GM18505 (cell line): ENCODE data around the gene SPRR1A.

ENCODE experiments used
- ATAC-seq: cut with Tn5 transposase; IDR thresholded peaks from one replicate; pipeline ENCODE4 v1.9.1; 2021; ENCODE audit not compliant: unreplicated experiment
- POLR2A ChIP-seq: IDR thresholded peaks from 4 replicates; pipeline ENCODE4 v1.6.1; 2011; ENCODE audit warnings: borderline replicate concordance; ENCODE audit not compliant: insufficient read depth, insufficient read length; ENCODE audit errors: extremely low read depth

The SPRR1A gene

GRCh38 chr1:152961226-152961891 lies 22.5 kb upstream of the SPRR1A start:
- no peak for ATAC-seq
- TF ChIP-seq POLR2A = no peak

GRCh38 chr1:152962876-152963415 lies 20.9 kb upstream of the SPRR1A start:
- no peak for ATAC-seq
- TF ChIP-seq POLR2A = no peak

- TF ChIP-seq POLR2A = no peak
- no peak for ATAC-seq
Measured at GRCh38 chr1:152964536-152964935, 19.3 kb upstream of the SPRR1A start.

GRCh38 chr1:152965853-152966252 lies 18.0 kb upstream of the SPRR1A start:
- no peak for TF ChIP-seq POLR2A
- no peak for ATAC-seq

GRCh38 chr1:152967201-152967600 lies 16.7 kb upstream of the SPRR1A start:
- ATAC-seq = no peak
- TF ChIP-seq POLR2A = no peak

- TF ChIP-seq POLR2A = no peak
- peak; percentile 91 for ATAC-seq
Measured at GRCh38 chr1:152968248-152968647, 15.6 kb upstream of the SPRR1A start.

- no peak for TF ChIP-seq POLR2A
- ATAC-seq = no peak
Measured at GRCh38 chr1:152969036-152969435, 14.8 kb upstream of the SPRR1A start.

GRCh38 chr1:152970495-152970894 lies 13.4 kb upstream of the SPRR1A start, which contains the start of gene SPRR4:
TSS of gene SPRR4 (plus strand) at chr1:152970648. CDS start at chr1:152971891, 1,243 bp downstream.
- no peak for ATAC-seq
- no peak for TF ChIP-seq POLR2A

- no peak for TF ChIP-seq POLR2A
- no peak for ATAC-seq
Measured at GRCh38 chr1:152972196-152972886, 11.5 kb upstream of the SPRR1A start.

GRCh38 chr1:152976688-152977087 lies 7.2 kb upstream of the SPRR1A start:
- no peak for TF ChIP-seq POLR2A
- no peak for ATAC-seq

GRCh38 chr1:152977614-152978013 lies 6.3 kb upstream of the SPRR1A start:
- ATAC-seq = no peak
- no peak for TF ChIP-seq POLR2A

- TF ChIP-seq POLR2A = no peak
- ATAC-seq = no peak
Measured at GRCh38 chr1:152980676-152981075, 3.2 kb upstream of the SPRR1A start.

GRCh38 chr1:152981146-152981871 lies 2.6 kb upstream of the SPRR1A start:
- ATAC-seq = no peak
- TF ChIP-seq POLR2A = no peak
